ENCODE measurements around the gene PTPN4.

Gene PTPN4

GRCh38 chr2:119860924-119861323, 101.2 kb downstream of the PTPN4 start:
- no peak for DNase-seq

GRCh38 chr2:119862127-119862889, 102.6 kb downstream of the PTPN4 start:
- no peak for DNase-seq

GRCh38 chr2:119864318-119864717, 104.6 kb downstream of the PTPN4 start:
- no peak for DNase-seq

- no peak for DNase-seq
These were observed 112.0 kb downstream of the PTPN4 start for GRCh38 chr2:119871725-119872124.

GRCh38 chr2:119873350-119874315, 113.9 kb downstream of the PTPN4 start:
- DNase-seq: no peak

GRCh38 chr2:119879502-119879901, 119.8 kb downstream of the PTPN4 start:
- no peak for DNase-seq

- no peak for DNase-seq
These were observed 129.0 kb downstream of the PTPN4 start for GRCh38 chr2:119888680-119889079.

- DNase-seq: no peak
These were observed 138.1 kb downstream of the PTPN4 start for GRCh38 chr2:119897736-119898395.

GRCh38 chr2:119901013-119901412, 141.3 kb downstream of the PTPN4 start:
- DNase-seq: no peak

GRCh38 chr2:119910566-119910965, 150.8 kb downstream of the PTPN4 start:
- no peak for DNase-seq

- no peak for DNase-seq
These were observed 154.5 kb downstream of the PTPN4 start for GRCh38 chr2:119914266-119914665.

- DNase-seq: no peak
These were observed 162.1 kb downstream of the PTPN4 start for GRCh38 chr2:119921825-119922224.

GRCh38 chr2:119922699-119923098, 163.0 kb downstream of the PTPN4 start:
- DNase-seq: no peak

- no peak for DNase-seq
These were observed 169.8 kb downstream of the PTPN4 start for GRCh38 chr2:119929537-119929936.

GRCh38 chr2:119932809-119933208, 173.1 kb downstream of the PTPN4 start:
- no peak for DNase-seq

GRCh38 chr2:119934319-119934718, 174.6 kb downstream of the PTPN4 start:
- no peak for DNase-seq

- DNase-seq: no peak
These were observed 178.0 kb downstream of the PTPN4 start for GRCh38 chr2:119937680-119938079.

- no peak for DNase-seq
These were observed 180.2 kb downstream of the PTPN4 start for GRCh38 chr2:119939915-119940314.

GRCh38 chr2:119940856-119941255, 181.1 kb downstream of the PTPN4 start:
- DNase-seq: no peak

- DNase-seq: no peak
These were observed 181.7 kb downstream of the PTPN4 start for GRCh38 chr2:119941388-119941787.

GRCh38 chr2:119941981-119942513, 182.3 kb downstream of the PTPN4 start:
- DNase-seq: no peak

GRCh38 chr2:119943058-119943457, 183.3 kb downstream of the PTPN4 start:
- DNase-seq: no peak

- DNase-seq: no peak
These were observed 187.8 kb downstream of the PTPN4 start for GRCh38 chr2:119947535-119947934.
